Transverse colon (tissue), 4 donors: Measurements from ENCODE around the gene CD84.

Source experiments
- POLR2AphosphoS5 ChIP-seq, 3 donors: sonication (generic); formaldehyde crosslinking; IDR thresholded peaks; one replicate each; pipeline ENCODE4 v1.6.1; 2016; ENCODE audit warnings: antibody characterized with exemption in 3 of 3
- TF ChIP-seq, protein P1 (sequence below), 5 experiments: fragments of 200-600 bp in 3 of 5; fragments of 450-650 bp in 2 of 5; sonication (generic) in 3 of 5; IDR thresholded peaks; 1 replicate in 2 of 5; 2 replicates in 3 of 5; pipeline ENCODE4 v1.5.1; 2016 to 2017; ENCODE audit warnings: antibody characterized with exemption in 5 of 5, inconsistent platforms in 3 of 5, mild to moderate bottlenecking in 2 of 5, moderate library complexity in 1 of 5

DNA sequence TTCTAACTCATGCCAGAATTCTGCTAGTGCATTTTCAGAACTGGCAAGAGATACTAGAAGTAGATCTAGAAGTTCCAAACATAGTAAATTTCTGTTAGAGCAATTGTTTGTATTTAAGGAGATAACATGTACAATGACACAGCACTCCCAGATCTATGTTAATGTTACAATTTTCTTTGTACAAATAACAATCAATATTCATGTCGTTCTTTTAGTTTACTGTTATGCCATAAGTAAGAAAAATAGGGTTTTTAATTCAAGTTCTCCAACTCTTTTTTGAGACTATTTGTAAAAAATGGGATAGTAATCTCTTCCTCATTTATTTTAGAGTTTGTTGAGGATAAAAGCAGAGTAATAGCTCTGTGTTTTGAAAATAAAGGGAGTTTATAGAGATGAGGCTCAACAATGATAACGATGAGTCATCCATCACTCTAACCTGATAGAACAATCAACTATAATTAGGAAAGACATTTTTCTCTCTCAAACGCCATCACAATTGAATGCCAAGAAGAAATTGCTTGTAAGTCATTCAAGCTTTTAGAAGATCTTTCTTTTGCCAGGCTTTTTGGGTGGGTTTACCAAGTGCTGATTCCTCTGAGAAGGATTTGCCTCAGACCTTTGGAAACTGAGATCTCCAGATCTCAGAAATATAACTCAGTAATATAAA lies 638 bp downstream of the CD84 start:
- TF ChIP-seq POLR2AphosphoS5 (IDR thresholded peaks at IDR 0.05): no peak
- TF ChIP-seq, protein P1, sequence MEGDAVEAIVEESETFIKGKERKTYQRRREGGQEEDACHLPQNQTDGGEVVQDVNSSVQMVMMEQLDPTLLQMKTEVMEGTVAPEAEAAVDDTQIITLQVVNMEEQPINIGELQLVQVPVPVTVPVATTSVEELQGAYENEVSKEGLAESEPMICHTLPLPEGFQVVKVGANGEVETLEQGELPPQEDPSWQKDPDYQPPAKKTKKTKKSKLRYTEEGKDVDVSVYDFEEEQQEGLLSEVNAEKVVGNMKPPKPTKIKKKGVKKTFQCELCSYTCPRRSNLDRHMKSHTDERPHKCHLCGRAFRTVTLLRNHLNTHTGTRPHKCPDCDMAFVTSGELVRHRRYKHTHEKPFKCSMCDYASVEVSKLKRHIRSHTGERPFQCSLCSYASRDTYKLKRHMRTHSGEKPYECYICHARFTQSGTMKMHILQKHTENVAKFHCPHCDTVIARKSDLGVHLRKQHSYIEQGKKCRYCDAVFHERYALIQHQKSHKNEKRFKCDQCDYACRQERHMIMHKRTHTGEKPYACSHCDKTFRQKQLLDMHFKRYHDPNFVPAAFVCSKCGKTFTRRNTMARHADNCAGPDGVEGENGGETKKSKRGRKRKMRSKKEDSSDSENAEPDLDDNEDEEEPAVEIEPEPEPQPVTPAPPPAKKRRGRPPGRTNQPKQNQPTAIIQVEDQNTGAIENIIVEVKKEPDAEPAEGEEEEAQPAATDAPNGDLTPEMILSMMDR (IDR thresholded peaks at IDR 0.05): no peak
